NCI-H526 (cell line): Measurements from ENCODE around the gene IDH1.
"Not testable (repeated sequence)": the region's sequence is repeated elsewhere in the genome, so short reads cannot be mapped to it uniquely, and the experiment has no call there.

Experiments used
- DNase-seq, 2 experiments: peaks; one replicate each; lab custom pipeline; 2025; lab: John Stamatoyannopoulos, UW

The IDH1 gene

DNA sequence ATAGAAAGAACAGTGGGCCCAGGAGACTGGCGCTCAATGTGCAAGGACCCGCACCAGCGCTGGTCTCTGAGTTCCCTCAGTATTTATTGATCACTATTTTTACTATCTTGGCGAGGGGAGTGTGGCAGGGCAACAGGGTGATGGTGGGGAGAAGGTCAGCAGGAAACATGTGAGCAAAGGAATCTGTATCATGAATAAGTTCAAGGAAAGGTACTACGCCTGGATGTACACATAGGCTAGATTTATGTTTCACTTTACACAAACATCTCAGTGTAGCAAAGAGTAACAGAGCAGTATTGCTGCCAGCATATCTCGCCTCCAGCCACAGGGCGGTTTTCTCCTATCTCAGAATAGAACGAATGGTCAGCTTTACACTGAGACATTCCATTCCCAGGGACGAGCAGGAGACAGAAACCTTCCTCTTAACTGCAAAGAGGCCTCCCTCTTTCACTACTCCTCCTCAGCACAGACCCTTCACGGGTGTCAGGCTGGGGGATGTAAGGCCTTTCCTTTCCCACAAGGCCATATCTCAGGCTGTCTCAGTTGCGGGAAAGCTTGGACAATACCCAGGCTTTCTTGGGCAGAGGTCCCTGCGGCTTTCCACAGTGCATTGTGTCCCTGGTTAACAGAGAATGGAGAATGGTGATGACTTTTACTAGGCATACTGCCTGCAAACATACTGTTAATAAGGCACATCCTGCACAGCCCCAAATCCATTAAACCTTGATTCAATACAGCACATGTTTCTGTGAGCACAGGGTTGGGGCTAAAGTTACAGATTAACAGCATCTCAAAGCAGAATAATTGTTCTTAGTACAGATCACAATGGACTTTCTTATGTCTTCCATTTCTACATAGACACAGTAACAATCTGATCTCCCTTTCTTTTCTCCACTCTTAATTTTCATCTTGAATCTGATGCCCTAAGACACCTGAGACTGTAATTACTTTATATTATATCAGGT, 2.3 kb upstream of the IDH1 start:
- DNase-seq, result not testable (repeated sequence)

DNA sequence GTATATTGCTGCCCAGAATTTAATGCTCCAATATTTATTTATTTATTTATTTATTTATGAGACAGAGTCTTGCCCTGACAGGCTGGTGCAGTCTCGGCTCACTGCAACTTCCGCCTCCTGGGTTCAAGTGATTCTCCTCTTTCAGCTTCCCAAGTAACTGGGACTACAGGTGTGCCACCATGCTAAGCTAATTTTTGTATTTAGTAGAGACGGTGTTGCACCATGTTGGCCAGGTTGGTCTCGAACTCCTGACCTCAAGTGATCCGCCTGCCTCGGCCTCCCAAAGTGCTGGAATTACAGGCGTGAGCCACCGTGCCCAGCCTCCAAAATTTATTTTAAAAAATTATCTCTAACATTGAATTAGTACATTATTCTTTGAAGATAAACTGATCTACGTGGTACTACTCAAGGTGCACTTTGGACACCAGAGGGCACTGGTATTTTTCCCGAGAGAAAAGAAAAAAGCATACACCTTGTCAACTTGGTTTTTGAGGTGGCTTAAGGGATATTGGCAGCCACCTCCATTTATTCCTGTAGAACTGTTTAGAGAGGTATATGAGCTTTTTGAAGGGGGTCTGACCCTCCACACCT, 1.4 kb upstream of the IDH1 start:
- DNase-seq, result no peak

DNA sequence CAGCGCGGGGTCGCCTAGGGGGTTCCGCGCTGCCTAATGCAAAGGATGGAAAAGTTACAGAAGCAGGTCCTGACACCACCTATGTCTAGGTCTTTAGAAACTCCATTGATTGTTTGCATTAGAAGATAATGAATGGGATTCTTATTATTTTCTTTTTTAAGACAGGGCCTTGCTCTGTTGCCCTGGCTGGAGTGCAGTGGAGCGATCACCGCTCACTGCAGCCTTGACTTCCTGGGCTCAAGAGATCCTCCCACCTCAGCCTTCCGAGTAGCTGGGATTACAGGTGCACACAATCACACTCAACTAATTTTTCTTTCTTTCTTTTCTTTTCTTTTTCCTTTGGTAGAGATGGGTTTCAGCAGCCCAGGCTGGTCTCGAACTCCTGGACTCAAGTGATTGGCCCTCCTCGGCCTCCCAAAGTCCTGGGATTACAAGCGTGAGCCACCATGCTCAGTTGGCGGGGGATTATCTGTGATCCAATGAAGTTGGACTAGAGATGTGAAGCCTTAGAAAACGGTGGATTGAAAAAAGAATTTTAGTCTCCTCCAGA, 761 bp upstream of the IDH1 start:
- no peak for DNase-seq

GRCh38 chr2:208254118-208254870, 577 bp downstream of the IDH1 start:
- peak; percentile 70 to 85 for DNase-seq

- DNase-seq, result peak; percentile 10 to 28
Observed at GRCh38 chr2:208253600-208254117, 1.2 kb downstream of the IDH1 start.

- DNase-seq, result no peak
Observed at GRCh38 chr2:208252716-208253492, 2.0 kb downstream of the IDH1 start.

DNA sequence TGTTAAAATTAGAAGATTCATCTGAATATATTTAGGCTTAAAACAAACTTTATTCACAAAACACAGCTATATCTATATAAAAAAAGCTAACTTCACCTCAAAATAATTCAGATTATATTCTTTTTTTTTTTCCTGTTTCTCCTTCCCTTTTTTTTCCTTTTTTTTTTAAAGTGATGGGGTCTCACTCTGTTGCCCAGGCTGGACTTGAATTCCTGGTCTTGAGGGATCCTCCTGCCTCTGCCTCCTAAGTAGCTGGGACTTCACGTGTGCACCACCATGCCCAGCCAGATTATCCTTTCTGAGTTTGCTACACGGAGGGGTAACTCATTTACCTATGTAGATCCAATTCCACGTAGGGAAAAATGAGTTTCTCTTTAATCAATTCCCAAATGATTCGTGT, 3.8 kb downstream of the IDH1 start:
- no peak for DNase-seq

DNA sequence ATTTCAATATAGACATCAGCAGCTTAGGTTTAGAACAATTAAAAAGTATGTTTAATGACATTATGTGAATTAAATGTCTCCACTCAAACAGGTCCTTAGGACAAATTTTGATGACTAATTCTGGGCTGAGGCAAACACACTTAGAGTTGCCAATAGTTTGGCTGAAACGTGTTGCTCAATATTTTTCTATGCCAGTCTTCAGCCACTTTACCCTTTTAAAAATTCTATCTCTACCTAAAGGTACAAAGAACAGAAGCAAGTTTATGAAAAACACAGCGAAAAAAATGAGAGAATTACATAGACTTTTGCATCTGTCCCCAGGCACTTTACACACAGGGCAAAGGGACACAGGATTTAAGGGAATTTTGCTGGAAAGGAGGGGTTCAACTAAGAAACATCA, 4.5 kb downstream of the IDH1 start:
- no peak for DNase-seq

- DNase-seq, result no peak
Observed at GRCh38 chr2:208249296-208249695, 5.6 kb downstream of the IDH1 start.

- no peak for DNase-seq
Observed at GRCh38 chr2:208248601-208249000, 6.3 kb downstream of the IDH1 start.

DNA sequence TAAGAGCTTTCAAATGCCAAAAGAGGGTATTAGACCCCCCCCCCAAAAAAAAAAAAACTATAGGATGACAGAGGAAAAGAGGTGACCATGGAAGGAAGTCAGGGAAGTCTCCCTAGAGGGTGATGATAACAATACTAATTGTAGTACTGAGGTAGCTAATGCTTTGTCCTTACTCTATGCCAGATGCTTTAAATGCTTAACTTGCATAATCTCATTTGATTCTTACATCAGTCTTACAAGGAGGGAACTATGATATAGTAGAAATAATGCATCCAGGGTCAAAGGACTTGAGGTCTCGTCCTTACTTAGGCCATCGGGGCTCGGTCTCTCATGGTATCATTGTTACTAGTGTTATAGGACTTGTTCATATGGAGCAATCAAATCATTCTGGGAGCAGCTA, 9.1 kb downstream of the IDH1 start:
- DNase-seq, result no peak

GRCh38 chr2:208244422-208244821, 10.4 kb downstream of the IDH1 start:
- no peak for DNase-seq

DNA sequence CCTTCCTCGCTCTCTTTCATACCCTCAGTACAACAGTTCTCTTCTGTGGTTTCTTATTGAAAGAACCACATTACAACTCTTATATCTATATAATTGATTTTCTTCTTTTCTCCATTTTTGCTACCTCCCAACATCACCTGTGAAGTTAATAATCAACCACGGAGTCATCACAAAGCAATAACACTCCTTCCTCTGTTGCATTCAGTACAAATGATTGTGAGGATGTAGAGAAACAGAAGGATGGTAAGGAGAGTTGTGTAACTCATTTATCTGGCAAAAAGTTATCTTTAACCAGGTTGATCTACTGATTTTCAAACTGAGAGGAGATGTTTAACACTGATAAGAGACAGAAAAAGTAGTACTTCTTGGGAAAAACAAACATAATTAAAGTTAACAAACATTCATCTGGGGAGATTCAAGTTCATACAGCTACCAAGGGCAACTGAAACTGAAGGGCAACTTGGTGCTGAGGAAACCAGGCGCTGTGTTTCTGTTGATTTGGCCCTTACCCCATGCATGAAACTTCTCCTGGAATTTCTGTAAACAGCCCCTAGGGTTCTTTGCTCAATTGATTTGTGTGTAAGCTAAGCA, 14.2 kb downstream of the IDH1 start:
- no peak for DNase-seq

- no peak for DNase-seq
Observed at GRCh38 chr2:208239770-208240493, 14.9 kb downstream of the IDH1 start.

DNA sequence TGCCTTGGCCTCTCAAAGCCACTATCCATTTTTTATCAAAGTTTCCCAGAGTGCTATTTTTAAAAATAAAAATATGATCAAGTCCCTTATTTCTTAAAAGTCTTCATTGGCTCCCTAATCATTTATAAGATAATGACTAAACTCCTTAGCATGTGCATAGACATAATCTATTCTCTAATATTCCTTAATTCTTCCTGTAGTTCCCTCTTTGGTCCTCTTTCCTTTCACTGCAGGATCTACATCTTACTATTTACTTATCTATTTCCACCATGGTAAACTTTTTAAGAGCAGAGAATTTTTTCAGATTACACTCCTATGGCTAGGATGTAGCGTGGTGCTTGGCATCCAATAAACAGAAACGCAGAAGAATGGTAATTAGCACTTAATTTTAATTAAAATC, 19.0 kb downstream of the IDH1 start:
- no peak for DNase-seq

GRCh38 chr2:208234786-208235185, 20.1 kb downstream of the IDH1 start:
- no peak for DNase-seq

DNA sequence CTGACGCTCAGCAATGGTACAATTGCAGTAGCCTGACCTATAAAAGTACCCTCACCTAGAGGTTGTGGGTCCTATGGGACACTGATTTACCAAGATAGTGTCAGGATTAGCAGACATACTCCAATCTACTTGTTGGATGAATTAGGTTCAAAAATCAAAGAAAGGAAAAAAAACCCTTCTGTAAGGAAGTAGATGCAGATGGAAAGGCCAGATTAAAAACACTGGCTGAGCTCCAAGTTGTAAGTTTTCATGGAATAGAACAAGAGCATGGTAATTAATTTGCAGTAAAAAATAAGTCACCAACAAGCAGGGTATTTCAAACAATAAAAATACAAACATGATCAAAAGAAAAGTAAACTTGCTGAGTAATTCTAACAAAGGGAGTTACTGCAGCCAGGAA, 26.4 kb downstream of the IDH1 start:
- DNase-seq, result no peak

GRCh38 chr2:208227581-208228232, 27.2 kb downstream of the IDH1 start:
- DNase-seq, result no peak

DNA sequence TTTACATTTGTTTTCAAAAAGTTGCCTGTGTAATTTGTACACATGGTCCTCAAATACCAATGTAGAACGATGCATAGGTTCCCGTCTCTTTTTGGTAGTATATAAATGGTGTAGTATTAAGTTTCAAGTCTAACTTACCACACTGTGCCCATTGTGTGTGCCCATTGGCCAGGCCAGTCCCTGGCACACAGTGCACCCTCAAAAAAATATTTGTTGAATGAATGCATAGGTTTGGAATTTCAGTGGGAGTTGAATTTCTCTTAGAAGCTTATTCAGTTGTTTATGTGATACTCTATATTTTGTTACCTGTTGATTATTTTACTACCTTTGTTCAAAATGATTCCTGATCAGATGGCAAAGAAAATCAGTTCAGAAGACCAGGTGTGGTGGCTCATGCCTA, 30.1 kb downstream of the IDH1 start:
- no peak for DNase-seq

DNA sequence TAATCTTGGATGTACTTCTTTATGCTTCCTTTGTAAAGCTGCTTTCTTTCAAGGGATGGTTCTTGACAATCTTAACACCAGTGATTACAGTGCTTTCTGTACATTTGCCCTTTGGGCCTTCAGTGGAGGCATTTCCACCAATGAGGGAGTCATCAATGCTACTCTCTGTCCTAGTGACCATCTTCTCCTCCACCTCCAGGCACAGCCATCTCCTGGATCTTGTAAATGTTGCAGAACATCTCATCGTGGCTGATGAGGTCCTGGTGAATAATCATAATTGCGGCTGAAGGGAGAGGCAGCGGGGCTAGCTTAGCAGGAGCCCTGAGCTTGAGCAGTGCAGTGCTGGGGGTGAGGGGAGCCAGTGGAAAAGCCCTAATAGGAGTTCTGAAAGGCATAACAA, 32.5 kb downstream of the IDH1 start:
- DNase-seq, result no peak
